Activated T-helper 17 cell treated with anti-CD3 and anti-CD28 coated beads, Interleukin-2, amount 50 U/mL, for 72 hours (primary cell): ENCODE measurements around the gene ACBD4. TPM values are rescaled to one million over a fixed set of nuclear protein-coding genes. Genes with fewer than 3 reads are reported as not detected.

ENCODE experiments used
- ATAC-seq: fragments of 150-1000 bp; cut with Tn5 transposase; replicated peaks from 2 replicates; pipeline ENCODE4 v1.10.0; 2021; ENCODE audit warnings: mild to moderate bottlenecking, moderate library complexity
- H3K27ac Mint-ChIP-seq: one replicate; pipeline ENCODE4 v1.8.0; 2022; ENCODE audit warnings: mixed read lengths
- H3K27me3 Mint-ChIP-seq: one replicate; pipeline ENCODE4 v1.8.0; 2022; ENCODE audit warnings: mixed read lengths
- H3K36me3 Mint-ChIP-seq: one replicate; pipeline ENCODE4 v1.8.0; 2022; ENCODE audit warnings: low read depth, mild to moderate bottlenecking, mixed read lengths
- H3K4me1 Mint-ChIP-seq: one replicate; pipeline ENCODE4 v1.8.0; 2022; ENCODE audit warnings: mixed read lengths
- H3K4me3 Mint-ChIP-seq: one replicate; pipeline ENCODE4 v1.8.0; 2022; ENCODE audit warnings: mild to moderate bottlenecking, mixed read lengths
- H3K9me3 Mint-ChIP-seq: one replicate; pipeline ENCODE4 v1.8.0; 2022; ENCODE audit warnings: mixed read lengths
- total RNA-seq, 2 donors: library from RNA; stranded (reverse); gene quantifications; one replicate each; pipeline ENCODE4 v1.2.3, GENCODE V29; 2022

Gene ACBD4
- total RNA-seq, 2 donors from 2014 or later, result 9.8 to 12.6 TPM

DNA sequence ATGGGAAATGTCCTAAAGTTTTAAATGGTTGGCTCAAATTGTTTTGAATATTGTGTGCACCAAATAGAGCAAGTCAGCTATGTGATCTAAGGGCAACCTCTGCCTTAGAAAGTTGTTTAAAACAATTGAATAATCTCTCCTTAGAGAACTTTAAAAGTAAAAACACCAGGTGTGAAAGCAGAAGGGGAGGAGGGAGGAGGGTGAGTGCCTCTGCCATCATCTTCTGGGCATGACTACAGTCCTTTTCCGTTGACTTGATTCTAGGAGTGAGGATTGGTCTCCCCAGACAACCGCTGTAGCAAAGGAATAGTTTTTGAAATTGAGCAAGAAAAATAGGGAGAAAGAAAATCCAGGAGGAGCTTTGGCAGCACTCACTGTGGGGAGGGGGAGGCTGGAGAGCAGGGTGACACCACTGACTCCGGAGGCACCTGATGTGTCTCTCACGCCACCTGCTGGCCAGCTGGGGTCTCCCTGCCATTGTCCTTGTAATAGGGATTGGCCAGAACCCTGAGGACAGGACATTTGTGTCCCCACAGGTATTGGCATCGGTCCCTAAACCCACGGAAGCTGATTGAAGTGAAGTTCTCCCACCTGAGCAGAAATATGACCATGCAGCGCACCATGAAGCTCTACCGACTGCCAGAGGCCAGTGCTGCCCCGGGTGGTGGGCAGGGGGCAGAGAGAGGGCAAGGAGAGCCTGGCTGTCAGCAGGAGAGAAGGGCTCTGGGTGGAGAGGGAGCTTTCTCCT lies 36.4 kb upstream of the ACBD4 start:
- peak; percentile 94 for ATAC-seq
- H3K27ac Mint-ChIP-seq, result no peak overlapping the region

DNA sequence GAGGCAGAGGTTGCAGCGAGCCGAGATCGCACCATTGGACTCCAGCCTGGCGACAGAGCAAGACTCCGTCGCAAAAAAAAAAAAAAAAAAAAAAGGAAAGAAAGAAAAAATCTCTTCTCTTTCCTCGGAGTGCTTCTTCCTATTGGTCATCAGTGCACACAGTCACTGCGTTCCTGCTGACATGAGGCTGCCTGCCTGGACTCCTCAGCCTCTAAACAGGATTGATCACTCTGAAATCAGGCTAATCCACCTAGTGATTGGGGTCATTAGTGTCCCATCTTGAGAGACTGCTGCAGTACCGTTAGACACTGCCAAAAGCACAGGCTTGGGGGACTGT lies 34.0 kb upstream of the ACBD4 start:
- no peaks in the 10 kb centered on the region for H3K27me3 Mint-ChIP-seq

More for the DNA sequence above, 36.4 kb upstream of the ACBD4 start:
- H3K36me3 Mint-ChIP-seq, result peaks cover 87% of the 10 kb centered on the region
- no peaks in the 10 kb centered on the region for H3K9me3 Mint-ChIP-seq
- H3K4me3 Mint-ChIP-seq, result no peak overlapping the region
- H3K4me1 Mint-ChIP-seq, result peaks cover 3% of the 10 kb centered on the region
- no peaks in the 10 kb centered on the region for H3K27me3 Mint-ChIP-seq

DNA sequence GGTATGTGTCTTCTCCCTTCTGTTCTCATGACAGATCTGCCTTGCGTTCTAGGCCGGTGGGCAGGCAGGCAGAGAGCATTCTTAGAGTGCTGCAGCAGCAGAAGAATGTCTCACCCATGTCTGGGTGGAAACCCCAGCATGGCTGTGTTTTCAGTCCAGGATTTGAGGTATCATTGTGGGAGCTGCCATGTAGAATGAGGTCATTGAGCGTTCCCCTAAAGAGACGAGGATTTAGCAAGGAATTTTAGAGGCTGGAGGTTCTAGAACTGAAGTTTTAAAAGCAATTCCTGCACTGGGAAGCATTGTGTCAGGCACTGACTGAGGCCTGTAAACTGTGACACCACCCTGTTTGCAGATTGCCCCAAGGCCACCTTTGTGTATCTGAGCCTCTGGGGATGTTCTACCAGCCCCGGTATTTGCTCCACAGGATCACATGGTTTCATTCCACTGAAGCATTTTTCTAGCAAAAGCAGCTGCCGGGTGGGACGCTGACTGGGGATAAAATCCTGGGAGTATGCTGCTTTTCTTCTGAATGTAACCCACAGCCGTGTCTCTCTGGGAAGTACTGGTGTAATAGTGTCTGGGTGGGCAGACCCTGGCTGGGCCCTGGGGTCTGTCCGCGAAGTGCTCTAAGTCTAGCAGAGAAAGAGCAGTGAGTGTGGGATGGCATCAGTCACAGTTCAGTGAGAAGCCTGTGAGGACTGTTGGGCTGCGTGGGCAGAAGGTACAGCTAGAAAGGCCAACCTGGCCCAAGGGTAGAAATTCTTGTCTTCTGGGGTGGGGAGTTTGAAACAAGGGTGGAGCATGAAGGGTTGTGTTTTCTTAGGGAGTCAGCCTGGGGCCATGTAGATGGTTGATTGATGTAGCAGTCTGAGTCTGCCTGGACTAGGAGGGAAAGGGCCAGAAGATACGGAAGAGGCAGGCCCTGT lies 33.3 kb upstream of the ACBD4 start:
- no peaks in the 10 kb centered on the region for H3K9me3 Mint-ChIP-seq
- no peak for ATAC-seq
- H3K4me1 Mint-ChIP-seq, result peaks cover 3% of the 10 kb centered on the region
- no peak overlapping the region for H3K4me3 Mint-ChIP-seq
- H3K27me3 Mint-ChIP-seq, result no peaks in the 10 kb centered on the region
- peaks cover 88% of the 10 kb centered on the region for H3K36me3 Mint-ChIP-seq
- peak overlapping the region; percentile 46 for H3K27ac Mint-ChIP-seq

More for the DNA sequence above, 34.0 kb upstream of the ACBD4 start:
- H3K4me1 Mint-ChIP-seq, result peaks cover 3% of the 10 kb centered on the region
- H3K4me3 Mint-ChIP-seq, result no peak overlapping the region
- H3K36me3 Mint-ChIP-seq, result peaks cover 88% of the 10 kb centered on the region
- H3K9me3 Mint-ChIP-seq, result no peaks in the 10 kb centered on the region
- ATAC-seq, result no peak
- no peak overlapping the region for H3K27ac Mint-ChIP-seq

DNA sequence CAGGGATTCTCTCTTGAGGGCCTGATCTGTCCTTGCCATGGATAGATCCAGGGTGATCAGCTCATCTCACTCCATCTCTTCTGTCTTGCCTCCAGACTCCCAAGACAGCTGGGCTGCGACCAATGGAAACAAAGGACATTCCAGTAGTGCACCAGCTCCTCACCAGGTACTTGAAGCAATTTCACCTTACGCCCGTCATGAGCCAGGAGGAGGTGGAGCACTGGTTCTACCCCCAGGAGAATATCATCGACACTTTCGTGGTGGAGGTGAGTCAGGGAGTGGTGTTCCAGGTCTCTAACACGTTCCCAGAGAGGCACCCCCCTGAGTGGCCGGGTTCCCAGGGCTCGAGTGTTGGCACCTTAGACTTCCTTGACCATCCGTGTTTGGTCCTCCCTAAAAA lies 32.6 kb upstream of the ACBD4 start:
- Mint-ChIP-seq H3K27ac (no peak overlapping the region), H3K4me1 (peaks cover 3% of the 10 kb centered on the region), H3K4me3 (no peak overlapping the region), H3K9me3 (no peaks in the 10 kb centered on the region), H3K27me3 (no peaks in the 10 kb centered on the region), H3K36me3 (peaks cover 84% of the 10 kb centered on the region)
- no peak for ATAC-seq

DNA sequence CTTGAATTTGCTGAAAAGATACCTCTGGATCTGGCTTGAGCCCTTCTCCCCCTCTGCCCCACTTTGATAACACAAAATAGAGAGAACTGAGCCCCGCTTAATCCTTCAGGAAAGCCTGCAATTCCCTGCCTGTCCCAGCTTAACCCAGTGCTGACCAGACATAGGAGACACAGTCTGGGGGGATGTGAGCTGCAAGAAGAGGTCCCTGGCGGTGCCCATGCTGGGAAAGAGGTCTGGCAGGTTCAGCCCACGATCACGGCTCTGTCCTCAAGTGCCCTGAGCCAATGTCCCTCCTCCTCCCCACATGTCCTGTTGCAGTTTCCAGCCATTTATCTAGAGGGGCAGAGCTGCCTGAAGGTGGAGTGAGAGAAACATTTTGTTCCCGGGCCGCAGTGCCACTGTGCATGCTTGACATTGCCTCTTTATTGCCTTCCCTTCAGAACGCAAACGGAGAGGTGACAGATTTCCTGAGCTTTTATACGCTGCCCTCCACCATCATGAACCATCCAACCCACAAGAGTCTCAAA lies 32.2 kb upstream of the ACBD4 start:
- ATAC-seq, result no peak
- H3K27me3 Mint-ChIP-seq, result no peaks in the 10 kb centered on the region
- peaks cover 3% of the 10 kb centered on the region for H3K4me1 Mint-ChIP-seq
- peaks cover 84% of the 10 kb centered on the region for H3K36me3 Mint-ChIP-seq
- no peak overlapping the region for H3K27ac Mint-ChIP-seq
- no peak overlapping the region for H3K4me3 Mint-ChIP-seq
- no peaks in the 10 kb centered on the region for H3K9me3 Mint-ChIP-seq

DNA sequence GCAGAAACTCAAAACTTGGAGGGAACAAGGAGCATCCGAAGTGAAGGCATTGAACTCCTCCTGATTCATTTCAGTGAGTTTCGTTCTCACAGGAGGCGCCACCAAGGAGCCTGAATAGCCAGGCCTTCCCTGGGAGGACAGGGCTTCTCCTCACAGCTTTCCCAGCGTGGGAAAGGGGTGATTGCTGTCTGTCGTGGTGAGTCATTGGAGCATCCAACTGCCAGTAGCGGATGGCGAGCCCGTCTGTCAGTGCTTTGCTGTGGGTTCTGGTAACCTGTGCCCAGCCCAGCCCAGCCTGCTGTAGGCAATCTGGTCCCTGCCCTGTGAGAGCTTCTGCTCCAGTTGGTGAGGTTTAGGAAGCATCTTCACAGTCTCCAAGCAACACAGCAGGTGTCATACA lies 31.5 kb upstream of the ACBD4 start:
- H3K27ac Mint-ChIP-seq, result no peak overlapping the region
- H3K4me1 Mint-ChIP-seq, result no peaks in the 10 kb centered on the region
- no peaks in the 10 kb centered on the region for H3K9me3 Mint-ChIP-seq
- no peak overlapping the region for H3K4me3 Mint-ChIP-seq
- H3K36me3 Mint-ChIP-seq, result peaks cover 77% of the 10 kb centered on the region
- no peaks in the 10 kb centered on the region for H3K27me3 Mint-ChIP-seq
- no peak for ATAC-seq

DNA sequence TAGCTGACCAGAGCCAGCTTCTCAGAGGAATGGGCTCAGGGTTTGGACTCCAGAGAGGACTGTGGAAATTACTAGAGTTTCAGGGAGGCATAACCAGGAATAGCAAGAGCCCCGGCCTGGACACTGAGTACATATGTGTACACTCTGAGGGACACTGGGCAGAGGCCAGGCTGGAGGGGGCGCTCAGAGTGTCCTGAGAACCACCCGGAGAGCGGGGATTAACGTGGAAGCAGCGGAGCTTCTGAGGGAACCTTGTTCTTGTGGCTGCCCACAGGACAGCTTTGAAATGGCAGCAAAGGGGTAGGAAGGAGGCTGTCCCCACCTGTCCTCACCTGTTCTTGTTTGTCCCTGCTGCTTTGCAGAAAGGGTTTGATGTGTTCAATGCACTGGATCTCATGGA lies 31.0 kb upstream of the ACBD4 start:
- peaks cover 72% of the 10 kb centered on the region for H3K36me3 Mint-ChIP-seq
- no peak overlapping the region for H3K4me3 Mint-ChIP-seq
- H3K27ac Mint-ChIP-seq, result no peak overlapping the region
- H3K9me3 Mint-ChIP-seq, result no peaks in the 10 kb centered on the region
- H3K27me3 Mint-ChIP-seq, result no peaks in the 10 kb centered on the region
- no peaks in the 10 kb centered on the region for H3K4me1 Mint-ChIP-seq
- ATAC-seq, result no peak

DNA sequence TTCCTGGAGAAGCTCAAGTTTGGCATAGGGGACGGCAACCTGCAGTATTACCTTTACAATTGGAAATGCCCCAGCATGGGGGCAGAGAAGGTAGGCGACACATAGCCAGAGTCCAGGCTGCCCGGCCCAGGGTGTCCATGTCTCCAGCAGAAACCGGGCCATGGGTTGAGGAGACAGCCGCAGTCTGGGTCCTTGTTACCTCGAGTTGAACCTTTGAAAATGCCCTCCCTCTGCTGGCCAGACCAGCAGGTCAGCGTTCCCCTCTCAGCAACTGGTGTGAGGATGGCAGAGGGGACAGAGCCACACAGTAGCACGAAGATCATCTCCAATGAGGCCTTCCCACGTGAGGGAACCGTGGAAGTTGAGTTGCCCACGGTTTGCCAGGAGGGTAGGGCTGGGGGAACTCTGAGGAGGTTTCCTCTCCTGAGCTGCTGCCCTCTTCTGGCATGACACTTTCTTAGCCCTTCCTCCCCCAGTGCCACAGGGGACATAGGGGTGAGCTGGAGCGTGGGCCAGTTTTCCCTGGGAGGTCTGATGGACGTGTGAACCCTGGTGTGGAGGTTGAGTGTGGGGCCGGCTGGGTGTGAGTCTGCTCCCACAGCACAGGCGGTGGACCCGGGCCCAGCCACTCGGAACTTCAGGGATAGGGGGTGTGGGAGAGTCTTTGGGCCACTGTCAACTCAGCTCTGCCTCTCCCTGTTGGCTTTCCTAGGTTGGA lies 30.4 kb upstream of the ACBD4 start:
- H3K4me3 Mint-ChIP-seq, result no peak overlapping the region
- no peaks in the 10 kb centered on the region for H3K27me3 Mint-ChIP-seq
- H3K27ac Mint-ChIP-seq, result no peak overlapping the region
- H3K9me3 Mint-ChIP-seq, result no peaks in the 10 kb centered on the region
- no peaks in the 10 kb centered on the region for H3K4me1 Mint-ChIP-seq
- H3K36me3 Mint-ChIP-seq, result peaks cover 67% of the 10 kb centered on the region
- no peak for ATAC-seq

DNA sequence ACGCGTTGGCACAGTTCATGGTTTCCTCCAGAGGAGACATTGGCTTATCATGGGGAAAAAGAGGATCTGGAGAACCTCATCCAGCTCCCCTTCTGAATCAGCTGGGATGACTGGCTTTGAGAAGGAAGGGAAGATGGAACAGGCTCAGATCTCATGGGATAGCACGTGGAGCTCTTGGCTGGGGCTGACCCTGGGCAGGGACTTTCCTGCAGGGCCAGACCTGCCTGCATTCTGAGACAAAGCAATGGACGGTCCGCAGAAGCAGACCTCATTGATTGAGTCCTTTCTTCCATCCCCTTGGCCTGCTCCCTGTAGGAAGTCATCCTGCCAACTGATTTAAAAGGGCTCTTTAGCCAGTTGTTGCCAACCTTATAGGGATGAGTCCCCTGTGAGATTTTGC lies 29.4 kb upstream of the ACBD4 start:
- Mint-ChIP-seq H3K4me3 (no peak overlapping the region), H3K36me3 (peaks cover 66% of the 10 kb centered on the region), H3K4me1 (no peaks in the 10 kb centered on the region), H3K9me3 (no peaks in the 10 kb centered on the region), H3K27me3 (no peaks in the 10 kb centered on the region), H3K27ac (no peak overlapping the region)
- no peak for ATAC-seq

DNA sequence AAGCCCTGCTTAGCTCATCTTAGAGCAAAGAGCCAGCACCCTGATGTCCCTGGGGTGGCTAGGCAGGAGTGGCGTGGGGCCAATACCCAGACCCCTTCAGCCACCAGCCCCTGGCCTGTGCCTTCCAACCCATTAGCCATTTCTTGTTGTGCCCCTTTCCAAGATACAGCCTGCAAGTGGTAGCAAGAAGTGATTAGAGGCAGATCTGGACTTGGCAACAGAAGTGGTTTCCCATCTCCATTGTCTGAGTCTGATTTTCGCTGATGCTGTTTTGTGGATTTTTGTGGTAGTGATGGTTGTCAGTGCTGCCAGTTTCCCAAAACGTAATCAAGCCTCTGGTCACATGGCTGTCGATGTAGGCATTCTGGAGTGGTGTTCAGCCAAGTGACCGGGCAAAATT lies 28.9 kb upstream of the ACBD4 start:
- no peaks in the 10 kb centered on the region for H3K4me1 Mint-ChIP-seq

DNA sequence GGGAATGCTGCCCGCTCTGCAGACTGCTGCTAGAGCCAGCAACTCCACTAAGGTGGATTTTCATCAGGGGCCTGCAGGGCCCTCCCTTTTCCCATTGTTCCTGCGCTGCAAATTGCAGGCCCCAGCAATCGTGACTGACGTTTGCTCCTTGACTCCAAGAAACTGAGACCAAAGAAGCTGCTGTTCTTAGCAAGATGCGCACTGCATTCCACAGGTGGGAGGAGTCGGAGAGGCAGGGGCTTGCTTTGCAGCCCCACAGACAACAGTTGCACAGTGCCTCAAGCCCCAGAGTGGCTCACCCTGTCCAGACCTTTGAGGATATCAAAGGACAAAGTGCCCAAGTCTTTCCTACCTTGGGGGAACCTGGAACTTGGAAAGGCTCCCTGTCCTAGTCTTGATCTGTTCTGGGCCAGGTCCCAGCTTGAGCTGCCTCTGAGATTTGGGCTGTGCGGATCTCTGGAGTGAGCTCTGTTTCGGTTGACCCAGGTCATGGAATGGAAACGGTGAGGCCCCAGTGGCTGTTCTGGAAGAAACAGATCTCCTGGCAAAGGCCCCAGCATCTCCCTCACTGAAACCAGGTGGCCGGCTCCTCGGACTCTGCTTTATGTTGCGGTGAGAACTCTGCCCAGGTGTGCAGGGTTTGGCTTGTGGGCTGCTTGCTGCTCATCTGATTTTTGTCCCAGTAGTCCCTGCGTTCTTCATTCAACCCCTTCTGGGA lies 28.0 kb upstream of the ACBD4 start:
- H3K27ac Mint-ChIP-seq, result no peak overlapping the region
- H3K4me3 Mint-ChIP-seq, result no peak overlapping the region
- ATAC-seq, result no peak
- H3K9me3 Mint-ChIP-seq, result no peaks in the 10 kb centered on the region
- no peaks in the 10 kb centered on the region for H3K4me1 Mint-ChIP-seq
- H3K27me3 Mint-ChIP-seq, result no peaks in the 10 kb centered on the region
- H3K36me3 Mint-ChIP-seq, result peaks cover 55% of the 10 kb centered on the region

More for the DNA sequence above, 28.9 kb upstream of the ACBD4 start:
- Mint-ChIP-seq H3K36me3 (peaks cover 64% of the 10 kb centered on the region), H3K27me3 (no peaks in the 10 kb centered on the region), H3K27ac (no peak overlapping the region), H3K4me3 (no peak overlapping the region), H3K9me3 (no peaks in the 10 kb centered on the region)
- no peak for ATAC-seq

DNA sequence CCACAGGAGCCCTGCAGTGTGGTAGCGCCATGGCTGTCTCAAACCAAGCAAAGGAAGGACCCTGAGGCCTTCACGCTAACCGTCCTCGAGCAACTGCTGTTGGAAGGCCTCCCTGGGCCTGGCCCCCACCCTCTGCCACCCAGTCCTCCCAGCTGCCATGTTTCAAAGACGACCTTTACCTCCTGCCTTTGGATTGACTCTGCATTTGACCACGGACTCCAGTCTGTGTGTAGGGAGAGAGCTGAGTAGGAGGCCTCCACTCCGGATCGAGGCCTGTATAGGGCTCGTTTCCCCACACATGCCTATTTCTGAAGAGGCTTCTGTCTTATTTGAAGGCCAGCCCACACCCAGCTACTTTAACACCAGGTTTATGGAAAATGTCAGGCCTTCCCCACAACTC lies 27.4 kb upstream of the ACBD4 start:
- no peak for ATAC-seq
- H3K4me1 Mint-ChIP-seq, result no peaks in the 10 kb centered on the region
- H3K27ac Mint-ChIP-seq, result peak overlapping the region; percentile 59
- no peaks in the 10 kb centered on the region for H3K9me3 Mint-ChIP-seq
- H3K36me3 Mint-ChIP-seq, result peaks cover 49% of the 10 kb centered on the region
- H3K27me3 Mint-ChIP-seq, result no peaks in the 10 kb centered on the region
- no peak overlapping the region for H3K4me3 Mint-ChIP-seq

DNA sequence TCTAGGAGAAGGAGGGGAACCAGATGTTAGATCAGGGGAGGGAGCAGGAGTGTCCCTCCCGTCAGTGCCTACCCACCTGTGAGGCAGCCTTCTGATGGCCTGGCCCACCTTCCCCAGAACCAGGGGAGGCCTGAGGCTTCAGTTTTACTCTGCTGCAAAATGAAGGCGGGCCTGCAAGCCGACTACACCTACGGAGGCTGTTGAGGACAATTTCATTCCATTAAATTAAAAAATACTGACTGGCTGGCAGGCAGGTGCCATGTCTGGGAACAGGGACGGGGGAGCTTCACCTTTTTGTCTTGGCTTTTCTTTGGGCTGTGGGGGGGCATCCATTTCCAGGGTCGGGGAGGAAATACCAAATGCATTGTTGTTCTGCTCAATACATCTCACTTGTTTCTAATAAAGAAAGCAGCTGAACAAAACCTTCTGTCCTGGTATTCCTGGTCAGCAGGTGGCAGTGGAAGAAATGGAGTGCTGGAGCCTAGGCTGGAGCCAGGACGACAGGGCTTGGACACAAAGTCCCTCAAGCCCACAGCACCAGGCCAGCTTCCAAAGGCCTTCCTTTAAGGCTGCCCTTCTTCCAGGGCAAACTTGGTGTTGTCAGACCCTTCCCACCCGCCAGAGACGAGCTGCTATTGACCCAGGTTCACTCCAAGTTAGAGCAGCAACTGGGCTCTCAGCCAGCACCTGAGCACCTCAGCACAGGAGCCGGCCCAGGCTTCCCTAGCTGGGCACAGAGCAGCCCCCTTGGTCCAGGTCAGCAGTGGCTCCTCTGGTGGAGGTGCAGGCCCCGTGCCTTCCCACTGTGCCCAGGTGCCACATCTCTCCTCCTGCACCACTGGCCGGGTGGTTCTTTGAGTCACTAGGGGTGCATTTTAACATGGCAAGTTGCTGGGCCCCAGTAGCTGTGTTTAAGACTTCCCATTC lies 26.6 kb upstream of the ACBD4 start:
- no peak for ATAC-seq
- Mint-ChIP-seq H3K4me1 (no peaks in the 10 kb centered on the region), H3K4me3 (no peak overlapping the region), H3K9me3 (no peaks in the 10 kb centered on the region), H3K27ac (peak overlapping the region; percentile 59), H3K36me3 (peaks cover 41% of the 10 kb centered on the region), H3K27me3 (no peaks in the 10 kb centered on the region)
